LNCaP clone FGC (cell line): ENCODE measurements around the gene RFX2.
A peak's percentile ranks its signal among the peaks of the same experiment; 100 is the strongest.
"Not testable (repeated sequence)": the region's sequence is repeated elsewhere in the genome, so short reads cannot be mapped to it uniquely, and the experiment has no call there.

ENCODE experiments used
- DNase-seq: peaks from one replicate; pipeline ENCODE4 v3.0.0-alpha.2; 2011; ENCODE audit warnings: low read depth
- H3K4me3 ChIP-seq: 2 replicates; pipeline ENCODE4 v1.5.1; 2011; ENCODE audit warnings: mild to moderate bottlenecking, low read depth, low read length, control low read depth
- CTCF ChIP-seq: IDR thresholded peaks from 2 replicates; pipeline ENCODE4 v1.5.1; 2012; ENCODE audit warnings: mild to moderate bottlenecking; ENCODE audit not compliant: control insufficient read depth, insufficient read depth; ENCODE audit errors: extremely low read depth

Gene RFX2

GRCh38 chr19:6116749-6117430 lies 6.6 kb upstream of the RFX2 start:
- TF ChIP-seq CTCF: no peak
- H3K4me3 ChIP-seq: no peak overlapping the region
- no peak for DNase-seq

GRCh38 chr19:6115992-6116391 lies 5.7 kb upstream of the RFX2 start:
- no peak for TF ChIP-seq CTCF
- no peak for DNase-seq
- H3K4me3 ChIP-seq: no peak overlapping the region

GRCh38 chr19:6113616-6114188 lies 3.4 kb upstream of the RFX2 start:
- TF ChIP-seq CTCF: no peak
- H3K4me3 ChIP-seq: no peak overlapping the region
- no peak for DNase-seq

GRCh38 chr19:6109947-6110346 lies 353 bp downstream of the RFX2 start:
- no peak for TF ChIP-seq CTCF
- DNase-seq: no peak
- H3K4me3 ChIP-seq: peak overlapping the region; percentile 49

- no peak for TF ChIP-seq CTCF
- DNase-seq: no peak
- no peak overlapping the region for H3K4me3 ChIP-seq
These were observed 1.3 kb downstream of the RFX2 start for GRCh38 chr19:6108721-6109633.

GRCh38 chr19:6106643-6107294 lies 3.5 kb downstream of the RFX2 start:
- H3K4me3 ChIP-seq, DNase-seq: not testable (repeated sequence)

- no peak for TF ChIP-seq CTCF
- no peak overlapping the region for H3K4me3 ChIP-seq
- no peak for DNase-seq
These were observed 4.9 kb downstream of the RFX2 start for GRCh38 chr19:6105444-6105843.
